Keratinocyte (primary cell): ENCODE data around the gene SEC14L1. TPM values are rescaled to one million over a fixed set of nuclear protein-coding genes. Genes with fewer than 3 reads are reported as not detected.

Experiments
- DNase-seq: peaks from one replicate; pipeline ENCODE4 v3.0.0-alpha.2; 2011; ENCODE audit warnings: low read depth, missing footprints, low spot score
- FAIRE-seq: peaks from 2 replicates; lab custom pipeline; 2011; peaks lifted over from hg19 to GRCh38; lab: Jason Lieb, UNC
- H2AFZ ChIP-seq: 2 replicates; pipeline ENCODE4 v1.6.0; 2012; ENCODE audit warnings: low read length, control low read depth, inconsistent platforms; ENCODE audit not compliant: control insufficient read depth
- H3K27ac ChIP-seq: 2 replicates; pipeline ENCODE4 v1.5.1; 2011; ENCODE audit warnings: low read length; ENCODE audit not compliant: control insufficient read depth, insufficient read depth
- H3K27me3 ChIP-seq: 3 replicates; pipeline ENCODE4 v1.6.0; 2011; ENCODE audit warnings: low read length; ENCODE audit not compliant: control insufficient read depth, insufficient read depth; ENCODE audit errors: extremely low read depth
- H3K36me3 ChIP-seq, 2 experiments: 2 replicates in 1 of 2; 3 replicates in 1 of 2; pipeline ENCODE4 v1.5.1; 2011; ENCODE audit warnings: low read length in 2 of 2, mild to moderate bottlenecking in 1 of 2; ENCODE audit not compliant: control insufficient read depth in 2 of 2, insufficient read depth in 2 of 2; ENCODE audit errors: extremely low read depth in 1 of 2
- H3K4me1 ChIP-seq: 3 replicates; pipeline ENCODE4 v1.5.1; 2011; ENCODE audit warnings: low read length; ENCODE audit not compliant: control insufficient read depth, insufficient read depth; ENCODE audit errors: extremely low read depth
- H3K4me2 ChIP-seq: 3 replicates; pipeline ENCODE4 v1.6.0; 2011; ENCODE audit warnings: low read depth, low read length; ENCODE audit not compliant: control insufficient read depth, insufficient read depth; ENCODE audit errors: extremely low read depth
- H3K4me3 ChIP-seq, 3 experiments: fragments of 200-600 bp in 1 of 3; sonication (generic) in 1 of 3; 2 replicates in 2 of 3; 3 replicates in 1 of 3; pipeline ENCODE4 v1.5.1; 2011 to 2016; ENCODE audit warnings: low read length in 3 of 3, mild to moderate bottlenecking in 3 of 3, control low read depth in 2 of 3, inconsistent platforms in 1 of 3, low read depth in 1 of 3, mixed read lengths in 1 of 3, mixed run types in 1 of 3, moderate library complexity in 1 of 3; ENCODE audit not compliant: control insufficient read depth in 2 of 3, insufficient read depth in 2 of 3; ENCODE audit errors: extremely low read depth in 1 of 3
- H3K79me2 ChIP-seq: 2 replicates; pipeline ENCODE4 v1.6.0; 2012; ENCODE audit warnings: low read length; ENCODE audit not compliant: control insufficient read depth, insufficient read depth
- H3K9ac ChIP-seq: 3 replicates; pipeline ENCODE4 v1.6.0; 2011; ENCODE audit warnings: low read length; ENCODE audit not compliant: control insufficient read depth, insufficient read depth; ENCODE audit errors: extremely low read depth
- H3K9me1 ChIP-seq: 3 replicates; pipeline ENCODE4 v1.6.0; 2011; ENCODE audit warnings: low read length; ENCODE audit not compliant: control insufficient read depth, insufficient read depth; ENCODE audit errors: extremely low read depth
- H3K9me3 ChIP-seq: 2 replicates; pipeline ENCODE4 v1.5.1; 2012; ENCODE audit warnings: low read depth, low read length; ENCODE audit not compliant: control insufficient read depth
- H4K20me1 ChIP-seq: 3 replicates; pipeline ENCODE4 v1.6.0; 2011; ENCODE audit warnings: low read length; ENCODE audit not compliant: control insufficient read depth, insufficient read depth; ENCODE audit errors: extremely low read depth
- CTCF ChIP-seq, 3 experiments: IDR thresholded peaks in 1 of 3; conservative IDR thresholded peaks in 1 of 3; optimal IDR thresholded peaks in 1 of 3; 2 replicates in 2 of 3; 3 replicates in 1 of 3; pipeline versions ENCODE3 to v1.5.1; 2011; ENCODE audit warnings: low read length in 3 of 3, mild to moderate bottlenecking in 3 of 3, moderate library complexity in 2 of 3, control low read depth in 1 of 3, inconsistent platforms in 1 of 3; ENCODE audit not compliant: insufficient read depth in 2 of 3; ENCODE audit errors: extremely low read depth in 1 of 3
- EZH2 ChIP-seq: IDR thresholded peaks from one replicate; pipeline ENCODE4 v1.6.1; 2012; ENCODE audit warnings: inconsistent platforms, mild to moderate bottlenecking, low read length, moderate library complexity
- dilution Hi-C: fragments of 300-500 bp; cut with MboI; formaldehyde crosslinking; loops from one replicate; pipeline ENCODE4 v1.7.0; 2020; ENCODE audit warnings: low sequenced_read_pairs; ENCODE audit not compliant: extremely low pct_ligation_motif_present
- polyA plus RNA-seq, 5 experiments: library from polyadenylated mRNA; depleted of rRNA in 3 of 5; stranded (reverse) in 3 of 5; stranded (forward) in 1 of 5; unstranded in 1 of 5; fragments of >200 nt; gene quantifications; 1 replicate in 1 of 5; 2 replicates in 3 of 5; 3 replicates in 1 of 5; pipeline versions ENCODE4 v1.2.1 to v1.2.3, GENCODE V29; 2011 to 2012; ENCODE audit warnings: missing spikeins in 2 of 5, low read depth in 1 of 5, low replicate concordance in 1 of 5

Gene SEC14L1
- polyA plus RNA-seq, 1 donor (not counting 4 experiments of a cell fraction or from before 2014, with no cell fraction given) = 35.6 TPM

- DNase-seq = peak; percentile 79
- H2AFZ ChIP-seq = peak overlapping the region; percentile 5
- H3K9me1 ChIP-seq = no peaks in the 10 kb centered on the region
- H3K27ac ChIP-seq = peak overlapping the region; percentile 97
- FAIRE-seq = no peak
- H3K4me1 ChIP-seq = peaks cover 32% of the 10 kb centered on the region
- peak overlapping the region; percentile 65 to 82 (median 67) for H3K4me3 ChIP-seq
- no peaks in the 10 kb centered on the region for H3K27me3 ChIP-seq
- peaks cover 37% of the 10 kb centered on the region for H3K79me2 ChIP-seq
- no peaks in the 10 kb centered on the region for H4K20me1 ChIP-seq
- peak overlapping the region; percentile 85 for H3K4me2 ChIP-seq
- no peak for TF ChIP-seq CTCF (optimal IDR thresholded peaks at IDR 0.05 in 1 of 3, IDR thresholded peaks at IDR 0.05 in 1 of 3, conservative IDR thresholded peaks at IDR 0.05 in 1 of 3; ENCODE audit: extremely low read depth in 1 of 3, insufficient read depth in 2 of 3, low read length in 3 of 3)
- no peak for TF ChIP-seq EZH2
- dilution Hi-C loops = no loop called here
- peak overlapping the region; percentile 93 for H3K9ac ChIP-seq
- peaks cover 8% of the 10 kb centered on the region for H3K9me3 ChIP-seq
- H3K36me3 ChIP-seq = peaks cover 3 to 14% of the 10 kb centered on the region in 2 experiments
Observed at GRCh38 chr17:77140166-77140877, 447 bp upstream of the SEC14L1 start.

GRCh38 chr17:77141846-77142449 is 1.2 kb downstream of the SEC14L1 start:
- Histone ChIP-seq H3K27me3 (no peaks in the 10 kb centered on the region), H4K20me1 (no peaks in the 10 kb centered on the region), H3K9me1 (no peaks in the 10 kb centered on the region), H3K9ac (peak overlapping the region; percentile 89), H2AFZ (no peak overlapping the region), H3K4me1 (peaks cover 32% of the 10 kb centered on the region), H3K9me3 (peaks cover 4% of the 10 kb centered on the region), H3K79me2 (peaks cover 52% of the 10 kb centered on the region), H3K27ac (peak overlapping the region; percentile 65), H3K4me2 (peak overlapping the region; percentile 98), H3K4me3 (peak overlapping the region; percentile 82 to 93 (median 85)), H3K36me3 (peaks cover 5 to 24% of the 10 kb centered on the region in 2 experiments)
- DNase-seq (no peak), FAIRE-seq (no peak)
- dilution Hi-C loops = no loop called here
- TF ChIP-seq EZH2 (no peak), CTCF (optimal IDR thresholded peaks at IDR 0.05 in 1 of 3, IDR thresholded peaks at IDR 0.05 in 1 of 3, conservative IDR thresholded peaks at IDR 0.05 in 1 of 3; ENCODE audit: extremely low read depth in 1 of 3, insufficient read depth in 2 of 3, low read length in 3 of 3) (no peak)
